Lower leg skin (tissue), 4 donors: ENCODE results near the gene NKD2. TPM values are rescaled to one million over a fixed set of nuclear protein-coding genes. Genes with fewer than 3 reads are reported as not detected.

ENCODE experiments used
- DNase-seq, 2 donors: peaks; one replicate each; pipeline ENCODE4 v3.0.0-alpha.2; 2019; ENCODE audit warnings: low spot score in 2 of 2
- H3K4me3 ChIP-seq: fragments of 200-600 bp; sonication (generic); 2 replicates; pipeline ENCODE4 v1.5.1; 2017; ENCODE audit warnings: mild to moderate bottlenecking, low read depth; ENCODE audit not compliant: poor library complexity, severe bottlenecking
- CTCF ChIP-seq, 3 donors: fragments of 450-650 bp; IDR thresholded peaks; one replicate each; pipeline ENCODE4 v1.5.1; 2016; ENCODE audit warnings: antibody characterized with exemption in 3 of 3, mild to moderate bottlenecking in 3 of 3, moderate library complexity in 2 of 3
- POLR2A ChIP-seq, 2 donors: fragments of 450-650 bp; IDR thresholded peaks; one replicate each; pipeline ENCODE4 v1.6.1; 2016 to 2017; ENCODE audit warnings: antibody characterized with exemption in 2 of 2, mild to moderate bottlenecking in 1 of 2, moderate library complexity in 1 of 2
- WGBS, 2 donors: methylation state at CpG; one replicate each; pipeline ENCODE4 v1.1.5; 2018; 5-methylcytosine and 5-hydroxymethylcytosine counted together
- intact Hi-C: fragments of 100-400 bp; cut with DNase I; formaldehyde crosslinking; loops from one replicate; pipeline ENCODE4 v1.15.0; 2023; ENCODE audit warnings: low total_unique reads
- microRNA-seq, 2 donors: library from miRNA; unstranded; fragments of <30 nt; microRNA quantifications; one replicate each; pipeline ENCODE4, GENCODE V29; 2016; ENCODE audit warnings: borderline replicate concordance in 2 of 2, borderline number of aligned reads in 1 of 2
- total RNA-seq, 4 donors: library from RNA; depleted of rRNA; stranded (reverse); fragments of >200 nt; gene quantifications; one replicate each; pipeline ENCODE4 v1.1.0, GENCODE V29; 2016

NKD2 gene
- total RNA-seq, 4 donors from 2014 or later = 2.7 to 9.4 (median 3.5) TPM

DNA sequence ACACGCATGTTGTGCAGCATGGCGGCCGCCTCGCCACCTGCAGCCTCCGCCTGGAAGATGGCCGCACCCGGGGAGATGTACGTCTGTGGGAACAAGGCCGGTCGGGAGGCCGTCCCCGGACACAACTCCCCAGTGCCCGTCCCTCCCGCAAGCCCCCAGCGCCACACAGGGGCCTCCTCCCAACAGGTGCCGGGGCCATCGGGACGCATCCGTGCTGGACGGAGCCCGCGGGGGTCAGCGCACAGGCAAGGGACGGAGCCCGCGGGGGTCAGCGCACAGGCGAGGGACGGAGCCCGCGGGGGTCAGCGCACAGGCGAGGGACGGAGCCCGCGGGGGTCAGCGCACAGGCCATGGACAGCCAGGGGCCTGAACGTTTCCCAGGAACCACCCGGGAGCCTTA is 76.8 kb downstream of the NKD2 start:
- 95% methylated on average over 31 to 37 of the region's 39 CpGs for WGBS, 2 donors
- intact Hi-C loops = no loop called here
- DNase-seq = no peak

GRCh38 chr5:1086137-1086536 is 77.5 kb downstream of the NKD2 start:
- intact Hi-C loops = no loop called here
- 87 to 93% methylated on average over 11 of the region's 11 CpGs for WGBS, 2 donors
- no peak for TF ChIP-seq POLR2A (IDR thresholded peaks at IDR 0.05)
- TF ChIP-seq CTCF (IDR thresholded peaks at IDR 0.05) = no peak
- DNase-seq = no peak
- no peak overlapping the region for H3K4me3 ChIP-seq

More for the DNA sequence above, 76.8 kb downstream of the NKD2 start:
- TF ChIP-seq CTCF (IDR thresholded peaks at IDR 0.05) = no peak
- TF ChIP-seq POLR2A (IDR thresholded peaks at IDR 0.05) = no peak
- H3K4me3 ChIP-seq = no peak overlapping the region

GRCh38 chr5:1086871-1087270 is 78.3 kb downstream of the NKD2 start:
- TF ChIP-seq CTCF (IDR thresholded peaks at IDR 0.05) = no peak
- TF ChIP-seq POLR2A (IDR thresholded peaks at IDR 0.05) = no peak
- intact Hi-C loops = no loop called here
- no peak for DNase-seq
- 93% methylated on average over 31 of the region's 31 CpGs for WGBS, 2 donors
- no peak overlapping the region for H3K4me3 ChIP-seq

GRCh38 chr5:1087428-1087827 is 78.8 kb downstream of the NKD2 start:
- H3K4me3 ChIP-seq = no peak overlapping the region
- TF ChIP-seq CTCF (IDR thresholded peaks at IDR 0.05) (no peak), POLR2A (IDR thresholded peaks at IDR 0.05) (no peak)
- WGBS, 2 donors = 97 to 98% methylated on average over 25 of the region's 25 CpGs
- intact Hi-C loops = no loop called here
- no peak for DNase-seq

DNA sequence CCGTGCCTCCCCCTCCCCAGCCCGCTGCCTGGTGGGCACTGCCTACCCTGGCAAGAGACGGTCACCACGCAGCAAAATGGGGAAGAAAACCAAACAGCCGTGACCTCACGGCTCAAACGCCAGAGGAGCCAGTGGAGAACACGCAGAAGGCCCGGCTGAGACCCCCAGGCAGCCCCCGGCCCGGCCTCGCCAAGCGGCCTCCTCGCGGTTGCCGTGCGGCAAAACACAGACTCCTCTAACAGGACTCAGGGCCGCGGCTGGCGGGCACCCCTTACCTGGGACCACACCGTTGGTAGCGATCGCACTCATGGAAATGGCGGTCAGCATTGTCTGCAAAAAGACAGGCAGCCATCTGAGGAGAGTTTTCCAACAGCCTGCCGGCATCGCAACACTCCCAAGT is 79.4 kb downstream of the NKD2 start:
- intact Hi-C loops = no loop called here
- DNase-seq = no peak
- 95 to 96% methylated on average over 26 of the region's 26 CpGs for WGBS, 2 donors
- H3K4me3 ChIP-seq = no peak overlapping the region
- no peak for TF ChIP-seq CTCF (IDR thresholded peaks at IDR 0.05)
- TF ChIP-seq POLR2A (IDR thresholded peaks at IDR 0.05) = no peak

Small RNAs within 50 kb of the gene (microRNA-seq; reads per million reads assigned to microRNA genes)
- 0 reads per million in 2 donors for gene MIR4635

Other genes starting within 250 kb of the NKD2 start
- gene ZDHHC11B, start 224.1 kb upstream of the NKD2 start, total RNA-seq = 10 to 100 TPM in 1 of 4 donors, 1 to 10 TPM in 3; 2.5 to 19.0 (median 4.7) TPM
- 10 to 100 TPM in 2 of 4 donors, 1 to 10 TPM in 2; 3.4 to 23.5 (median 7.1) TPM for gene ZDHHC11, start 157.8 kb upstream of the NKD2 start, total RNA-seq
- 10 to 100 TPM; 27.5 to 49.6 (median 28.6) TPM for gene BRD9, start 116.0 kb upstream of the NKD2 start, total RNA-seq
- 1 to 10 TPM in 3 of 4 donors, under 1 TPM in 1; 0.53 to 3.0 (median 1.6) TPM for gene TRIP13, start 115.9 kb upstream of the NKD2 start, total RNA-seq
- 10 to 100 TPM; 10.6 to 32.2 (median 18.1) TPM for gene SLC12A7, start 103.3 kb downstream of the NKD2 start, total RNA-seq
- gene SLC6A19, start 192.8 kb downstream of the NKD2 start, total RNA-seq = not detected
- not detected for gene SLC6A18, start 216.6 kb downstream of the NKD2 start, total RNA-seq